NCI-H2107 treated with DMSO at 0.1 percent for 48 hours (cell line): Measurements from ENCODE around the gene TGFB1.
"Not testable (repeated sequence)": the region's sequence is repeated elsewhere in the genome, so short reads cannot be mapped to it uniquely, and the experiment has no call there.

Source experiments
- DNase-seq: peaks from one replicate; lab custom pipeline; 2025; ENCODE audit not compliant: unreplicated experiment; lab: John Stamatoyannopoulos, UW

Gene TGFB1

DNA sequence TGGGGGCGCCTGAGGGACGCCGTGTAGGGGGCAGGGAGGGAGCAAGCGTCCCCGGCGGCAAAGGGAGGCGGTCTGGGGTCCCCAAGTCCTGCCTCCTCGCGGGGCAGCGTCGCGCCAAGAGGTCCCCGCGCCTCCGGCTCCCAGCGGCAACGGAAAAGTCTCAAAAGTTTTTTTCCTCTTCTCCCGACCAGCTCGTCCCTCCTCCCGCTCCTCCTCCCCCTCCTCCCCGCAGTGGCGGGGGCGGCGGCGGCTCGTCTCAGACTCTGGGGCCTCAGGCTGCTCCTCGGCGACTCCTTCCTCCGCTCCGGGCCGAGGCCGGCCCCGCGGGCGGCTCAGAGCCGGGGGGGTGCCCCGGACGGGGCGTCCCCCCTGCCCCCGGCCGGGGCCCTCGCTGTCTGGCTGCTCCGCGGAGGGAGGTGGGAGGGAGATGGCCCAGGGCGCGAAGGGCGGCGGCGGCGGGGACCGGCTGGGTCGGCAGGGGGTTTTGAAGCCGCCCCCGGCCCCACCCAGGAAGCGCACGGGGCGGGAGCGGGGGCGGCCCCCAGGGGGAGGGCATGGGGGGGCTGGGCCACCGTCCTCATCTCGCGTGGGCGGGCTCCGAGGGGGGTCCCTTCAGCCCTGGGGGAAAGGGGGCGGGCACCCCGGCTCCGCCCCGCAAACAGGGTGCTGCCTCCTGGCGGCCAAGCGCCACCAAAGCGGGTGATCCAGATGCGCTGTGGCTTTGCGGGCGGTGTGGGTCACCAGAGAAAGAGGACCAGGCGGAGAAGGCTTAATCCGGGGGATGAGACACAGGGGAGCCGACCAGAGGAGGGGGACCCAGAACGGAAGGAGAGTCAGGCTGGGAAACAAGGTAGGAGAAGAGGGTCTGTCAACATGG lies at the start of gene TGFB1:
TGFB1 (minus strand) TSS at position 457 of the 877 bp plus-strand sequence. CDS start 878 bp downstream, outside the sequence.
- no peak for DNase-seq

DNA sequence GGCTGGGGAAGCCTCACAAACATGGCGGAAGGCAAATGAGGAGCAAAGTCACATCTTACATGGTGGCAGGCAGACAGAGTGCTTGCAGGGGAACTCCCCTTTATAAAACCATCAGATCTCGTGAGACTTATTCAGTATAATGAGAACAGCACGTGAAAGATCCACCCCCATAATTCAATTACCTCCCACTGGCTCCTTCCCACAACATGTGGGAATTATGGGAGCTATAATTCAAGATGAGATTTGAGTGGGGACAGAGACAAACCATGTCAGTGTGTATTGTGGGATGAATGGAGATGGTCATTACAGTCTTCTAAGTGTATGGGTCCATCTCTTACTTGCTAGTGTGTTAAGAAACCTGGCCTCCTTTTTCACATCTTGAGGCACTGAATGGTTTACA lies 48.3 kb upstream of the TGFB1 start:
- DNase-seq = no peak

DNA sequence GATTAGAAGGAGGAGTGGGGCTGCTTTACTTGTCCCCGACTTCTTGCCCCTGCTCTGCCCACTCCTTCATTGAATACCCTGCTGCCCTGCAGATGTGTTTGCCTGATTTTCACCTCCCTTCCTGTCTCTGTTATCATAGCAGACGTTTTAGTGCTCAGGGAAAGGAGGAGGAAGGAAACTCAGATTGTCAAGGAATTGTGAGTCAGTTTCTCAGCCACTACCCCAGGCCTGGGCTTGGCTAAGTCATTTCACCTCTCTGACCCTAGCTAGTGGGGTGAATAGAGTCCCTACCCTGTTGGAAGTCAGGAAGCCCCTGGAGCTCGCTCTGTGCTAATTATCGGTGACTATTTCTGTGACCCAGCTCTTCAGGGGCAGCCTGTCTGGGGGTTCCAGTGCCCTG lies 47.8 kb upstream of the TGFB1 start:
- DNase-seq = no peak

DNA sequence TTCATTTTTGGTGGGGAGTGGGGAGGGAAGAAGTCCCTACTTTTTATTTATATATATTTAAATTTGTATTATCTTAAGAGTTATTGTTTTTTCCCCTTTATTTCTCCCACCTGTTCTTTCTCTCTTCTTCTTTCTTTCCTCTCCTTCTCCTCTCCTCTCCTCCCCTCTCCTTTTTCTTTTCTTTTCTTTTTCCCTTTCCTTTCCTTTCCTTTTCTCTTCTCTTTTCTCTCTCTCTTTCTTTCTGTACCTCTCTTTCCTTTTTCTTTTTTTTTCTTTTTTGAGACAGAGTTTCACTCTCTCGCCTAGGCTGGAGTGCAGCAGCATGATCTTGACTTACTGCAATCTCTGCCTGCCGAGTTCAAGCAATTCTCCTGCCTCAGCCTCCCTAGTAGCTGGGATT lies 45.8 kb upstream of the TGFB1 start:
- DNase-seq = no peak

DNA sequence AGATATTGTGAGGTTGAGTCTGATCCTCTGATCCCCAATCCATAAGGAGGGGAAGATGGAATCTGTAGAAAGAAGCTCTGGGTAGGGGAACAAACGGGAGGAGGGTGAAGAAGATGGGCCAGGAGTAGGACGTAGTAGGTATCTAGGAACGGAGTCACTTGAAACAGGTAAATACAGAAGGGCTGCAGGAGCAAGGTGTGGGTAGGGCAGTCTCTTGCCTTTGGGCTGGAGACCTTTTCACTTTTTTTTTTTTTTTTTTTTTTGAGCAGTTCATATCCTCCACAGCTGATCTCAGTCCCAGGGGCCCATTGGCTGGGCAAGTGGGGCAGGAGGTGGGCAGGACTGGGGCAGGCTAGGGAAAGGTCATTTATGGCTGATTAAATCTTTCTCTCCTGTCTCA lies 45.4 kb upstream of the TGFB1 start:
- DNase-seq = no peak

DNA sequence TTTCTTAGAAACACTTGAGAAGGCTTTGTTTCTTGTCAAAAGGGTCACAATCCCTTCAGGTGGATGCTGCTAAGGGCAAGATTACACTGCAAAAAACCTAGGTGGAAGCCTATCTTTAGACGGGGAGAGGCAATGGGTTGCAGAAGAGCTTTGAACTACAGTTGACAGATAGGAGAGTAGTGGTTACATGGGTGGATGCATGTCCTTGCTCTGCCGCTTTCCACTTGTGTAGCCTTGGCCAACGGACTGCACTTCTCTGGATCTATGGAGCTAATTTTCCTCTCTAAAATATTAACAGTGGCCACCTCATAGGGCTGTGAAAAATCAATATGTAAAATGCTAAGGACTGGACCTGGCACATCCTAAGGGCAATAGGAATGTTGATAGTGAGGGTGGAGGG lies 44.9 kb upstream of the TGFB1 start:
- DNase-seq = no peak

DNA sequence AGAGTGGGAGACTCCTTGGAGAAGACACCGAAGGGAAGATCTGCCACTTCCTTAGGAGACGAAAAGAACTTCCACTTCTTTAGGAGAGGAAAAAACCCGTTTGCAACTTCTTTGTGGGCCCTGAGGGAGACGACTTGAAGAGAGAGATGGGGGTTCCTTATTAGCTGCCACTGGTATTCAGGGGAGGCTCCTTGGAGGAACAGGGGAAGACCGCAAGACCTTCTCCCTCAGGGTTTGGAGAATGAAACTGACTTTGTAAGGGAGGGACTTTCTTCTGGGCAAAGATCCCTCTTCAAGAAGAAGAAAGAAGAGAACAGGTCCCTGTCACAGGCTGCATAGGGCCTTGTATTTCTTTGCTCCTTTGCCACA lies 44.3 kb upstream of the TGFB1 start:
- no peak for DNase-seq

DNA sequence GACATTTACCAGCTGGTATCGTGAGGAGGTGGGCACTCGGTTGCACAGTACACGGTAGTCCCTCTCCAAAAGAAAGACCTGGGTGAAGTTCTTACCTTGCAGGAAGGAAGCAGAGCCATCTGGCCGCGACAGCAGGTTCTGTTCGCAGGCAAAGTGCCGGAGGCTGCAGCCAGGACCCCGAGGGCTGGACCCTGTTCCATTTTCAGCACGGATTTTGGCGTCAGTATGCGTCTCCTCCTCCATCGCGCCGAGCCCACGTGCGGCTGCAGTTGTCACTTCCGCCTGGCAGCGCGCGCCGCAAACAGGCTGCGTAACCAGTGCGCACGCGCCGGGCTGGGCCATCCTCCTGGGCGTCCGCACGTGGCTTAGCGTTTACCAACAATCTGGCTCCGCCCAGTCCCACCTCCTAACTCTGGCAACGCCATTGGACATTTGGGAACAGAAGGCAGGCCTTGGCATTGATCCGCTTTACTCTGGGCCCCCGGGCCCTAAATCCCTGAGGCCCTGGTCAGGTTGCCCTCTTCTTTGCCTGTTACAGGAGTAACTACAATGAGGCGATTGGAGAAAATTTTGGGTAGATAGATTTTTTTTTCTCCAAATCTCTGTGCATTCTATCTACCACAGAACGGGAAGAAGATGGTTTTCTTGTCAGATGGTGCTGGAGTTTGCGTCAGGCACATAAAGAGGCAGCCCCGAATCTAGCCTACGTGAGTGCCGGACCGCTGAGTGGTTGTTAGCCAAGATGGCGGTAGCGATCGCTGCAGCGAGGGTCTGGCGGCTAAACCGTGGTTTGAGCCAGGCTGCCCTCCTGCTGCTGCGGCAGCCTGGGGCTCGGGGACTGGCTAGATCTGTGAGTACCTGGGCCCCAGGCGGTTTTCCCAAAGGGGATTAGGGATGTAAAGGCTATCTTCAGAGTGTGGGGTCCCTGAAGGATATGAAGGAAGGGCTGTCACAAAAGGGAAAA lies 43.6 kb upstream of the TGFB1 start, which contains the start of the genes BCKDHA and EXOSC5:
BCKDHA (plus strand) TSS at position 733 of the 964 bp plus-strand sequence; CDS start at position 743, 10 bp downstream.
EXOSC5 (minus strand) TSS at position 274 of the 964 bp plus-strand sequence; CDS start at position 243, 31 bp downstream.
- peak; percentile 99 for DNase-seq

DNA sequence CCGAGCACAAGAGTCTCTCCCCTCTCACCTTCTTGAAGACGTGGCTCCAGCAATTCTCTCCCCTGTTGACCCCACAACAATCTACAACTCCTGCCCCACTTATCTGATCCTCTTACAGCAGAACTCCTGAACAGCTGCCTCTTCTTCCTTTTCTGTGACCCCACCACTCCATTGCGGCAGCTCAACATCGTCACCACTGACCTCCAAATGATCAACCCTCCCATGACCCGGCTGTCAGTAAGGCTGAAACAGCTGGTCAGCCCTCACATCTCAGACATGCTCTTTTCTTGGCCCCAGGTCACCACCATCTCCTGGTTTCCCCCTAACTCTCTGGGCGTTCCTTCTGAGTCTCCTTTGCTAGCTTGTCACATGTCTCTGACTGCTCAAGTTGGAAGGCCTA lies 41.6 kb upstream of the TGFB1 start:
- no peak for DNase-seq

DNA sequence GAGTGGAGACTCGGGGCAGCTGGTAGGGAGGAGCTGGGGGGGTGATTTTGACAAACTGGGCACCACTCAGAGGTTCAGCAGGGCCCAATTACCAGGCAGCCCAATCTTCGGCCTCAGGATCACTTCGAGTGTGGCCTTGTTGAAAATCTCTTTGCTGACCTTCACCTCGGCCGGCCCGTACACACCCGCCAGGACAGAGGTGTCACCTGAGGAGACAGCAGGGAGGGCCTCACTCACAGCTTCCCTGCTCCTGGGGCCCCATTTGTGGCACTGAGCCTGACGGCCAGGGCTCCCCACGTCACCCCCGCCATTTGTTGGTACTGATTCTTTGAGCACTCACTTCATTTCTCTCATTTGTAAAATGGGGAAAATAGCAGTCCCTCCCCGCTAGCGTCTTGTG lies 39.1 kb upstream of the TGFB1 start:
- DNase-seq = no peak

DNA sequence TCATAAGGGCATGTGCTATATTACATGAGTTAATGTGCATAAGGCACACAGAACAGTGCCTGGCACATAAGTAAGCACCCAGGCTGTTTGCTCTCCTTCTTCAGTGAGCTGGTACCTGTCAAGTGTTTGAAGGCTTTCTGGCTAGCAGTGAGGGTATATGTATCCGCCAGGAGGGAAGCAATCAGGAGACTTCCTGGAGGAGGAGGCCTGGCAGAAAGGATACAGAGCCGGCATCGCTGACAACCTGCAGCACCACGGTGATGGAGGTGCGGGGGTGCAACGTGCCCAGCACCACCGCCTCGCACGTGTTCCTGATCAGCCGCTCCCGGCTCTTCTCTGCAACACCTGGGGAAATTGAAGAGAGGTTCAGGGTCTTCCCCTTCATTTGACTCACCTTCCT lies 37.9 kb upstream of the TGFB1 start:
- no peak for DNase-seq

DNA sequence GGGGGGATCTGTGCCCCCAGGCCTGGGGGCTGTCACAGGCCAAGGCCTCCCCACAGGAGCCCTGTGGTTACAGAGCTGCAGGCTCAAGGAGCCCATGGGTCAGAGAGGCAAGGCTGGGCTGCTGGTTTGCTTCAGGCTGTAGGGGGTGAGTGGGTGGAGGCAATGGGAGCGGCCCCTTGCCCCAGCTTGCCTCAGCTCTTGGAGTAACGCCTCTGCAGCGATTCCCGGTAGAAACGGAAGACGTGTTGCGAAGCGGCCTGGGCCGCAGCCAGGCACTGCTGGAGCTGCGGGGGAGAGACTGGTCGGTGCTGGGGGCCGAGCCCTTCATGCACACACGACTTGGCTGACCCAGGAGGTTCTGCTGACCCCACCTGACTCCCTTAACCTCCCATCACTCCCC lies 32.7 kb upstream of the TGFB1 start:
- no peak for DNase-seq

DNA sequence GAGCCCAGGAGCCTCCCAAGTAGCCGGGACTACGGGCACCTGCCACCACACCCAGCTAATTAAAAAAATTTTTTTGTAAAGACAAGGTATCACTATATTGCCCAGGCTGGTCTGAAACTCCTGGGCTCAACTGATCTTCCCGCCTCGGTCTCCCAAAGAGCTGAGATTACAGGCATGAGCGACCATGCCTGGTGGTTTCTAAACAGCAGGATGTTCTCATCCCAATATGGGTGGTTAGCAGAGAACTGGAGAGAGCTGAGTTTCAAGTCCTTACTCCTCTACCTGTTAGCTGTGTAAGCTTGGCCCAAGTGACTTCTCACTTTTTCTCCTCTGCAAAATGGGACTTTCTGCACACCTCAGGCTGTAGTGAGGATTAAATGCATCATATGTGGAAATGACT lies 30.6 kb upstream of the TGFB1 start:
- DNase-seq = no peak

DNA sequence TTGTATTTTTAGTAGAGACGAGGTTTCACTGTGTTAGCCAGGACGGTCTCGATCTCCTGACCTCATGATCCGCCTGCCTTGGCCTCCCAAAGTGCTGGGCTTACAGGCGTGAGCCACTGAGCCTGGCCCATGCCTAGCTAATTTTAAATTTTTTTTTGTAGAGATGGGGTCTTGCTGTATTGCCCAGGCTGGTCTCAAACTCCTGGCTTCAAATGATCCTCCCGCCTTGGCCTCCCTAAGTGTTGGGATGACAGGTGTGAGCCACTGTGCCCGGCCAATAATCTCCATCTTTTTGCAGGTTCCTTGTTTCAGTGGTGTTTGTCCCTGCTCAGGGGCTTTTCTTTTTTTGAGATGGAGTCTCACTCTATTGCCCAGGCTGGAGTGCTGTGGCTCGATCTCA lies 27.8 kb upstream of the TGFB1 start:
- not testable (repeated sequence) for DNase-seq

DNA sequence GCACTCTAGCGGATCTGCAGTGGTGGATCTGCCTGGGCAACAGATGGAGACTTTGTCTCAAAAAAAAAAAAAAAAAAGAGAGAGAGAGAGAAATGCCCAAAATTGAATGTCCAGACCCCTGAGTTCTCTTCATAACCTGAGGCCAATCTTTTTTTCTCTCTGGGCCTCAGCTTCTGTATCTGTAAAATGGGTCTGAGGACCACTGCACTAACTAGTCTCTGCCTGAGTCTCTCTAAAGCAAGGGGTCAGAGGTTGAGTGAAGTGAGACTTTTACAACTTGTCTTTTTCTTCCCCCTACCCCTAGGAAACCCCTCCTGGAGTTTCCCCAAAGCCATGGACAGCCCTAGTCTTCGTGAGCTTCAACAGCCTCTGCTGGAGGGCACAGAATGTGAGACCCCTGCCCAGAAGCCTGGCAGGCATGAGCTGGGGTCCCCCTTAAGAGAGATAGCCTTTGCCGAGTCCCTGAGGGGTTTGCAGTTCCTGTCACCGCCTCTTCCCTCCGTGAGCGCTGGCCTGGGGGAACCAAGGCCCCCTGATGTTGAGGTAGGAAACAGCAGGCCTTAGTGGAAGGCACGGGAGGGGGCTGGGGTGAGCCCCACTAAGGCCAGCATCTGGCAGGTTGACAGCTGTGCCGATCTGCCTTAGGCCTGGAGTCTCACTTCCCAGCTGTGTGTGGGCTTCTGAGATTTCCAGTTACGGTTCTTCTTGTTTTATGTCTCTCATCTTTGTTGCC lies 24.4 kb upstream of the TGFB1 start:
- no peak for DNase-seq

DNA sequence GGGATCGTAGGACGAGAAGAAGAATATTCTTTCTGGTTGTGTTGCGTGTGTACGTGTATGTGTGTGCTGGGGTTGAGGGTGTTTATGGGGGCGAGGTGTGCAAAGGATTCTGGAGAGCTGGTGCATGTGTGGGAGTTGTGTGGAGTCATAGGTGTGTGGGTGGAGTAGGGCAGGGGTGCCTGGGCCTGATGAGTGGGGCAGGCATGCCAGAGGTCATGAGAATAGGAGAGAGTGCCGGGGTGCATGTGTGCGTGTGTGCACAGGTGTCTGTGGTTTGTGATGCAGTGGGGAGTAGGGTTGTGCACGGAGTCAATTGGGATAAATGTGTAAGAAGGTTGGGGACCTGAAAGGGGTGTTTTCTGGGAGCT lies 23.3 kb upstream of the TGFB1 start:
- DNase-seq = no peak

DNA sequence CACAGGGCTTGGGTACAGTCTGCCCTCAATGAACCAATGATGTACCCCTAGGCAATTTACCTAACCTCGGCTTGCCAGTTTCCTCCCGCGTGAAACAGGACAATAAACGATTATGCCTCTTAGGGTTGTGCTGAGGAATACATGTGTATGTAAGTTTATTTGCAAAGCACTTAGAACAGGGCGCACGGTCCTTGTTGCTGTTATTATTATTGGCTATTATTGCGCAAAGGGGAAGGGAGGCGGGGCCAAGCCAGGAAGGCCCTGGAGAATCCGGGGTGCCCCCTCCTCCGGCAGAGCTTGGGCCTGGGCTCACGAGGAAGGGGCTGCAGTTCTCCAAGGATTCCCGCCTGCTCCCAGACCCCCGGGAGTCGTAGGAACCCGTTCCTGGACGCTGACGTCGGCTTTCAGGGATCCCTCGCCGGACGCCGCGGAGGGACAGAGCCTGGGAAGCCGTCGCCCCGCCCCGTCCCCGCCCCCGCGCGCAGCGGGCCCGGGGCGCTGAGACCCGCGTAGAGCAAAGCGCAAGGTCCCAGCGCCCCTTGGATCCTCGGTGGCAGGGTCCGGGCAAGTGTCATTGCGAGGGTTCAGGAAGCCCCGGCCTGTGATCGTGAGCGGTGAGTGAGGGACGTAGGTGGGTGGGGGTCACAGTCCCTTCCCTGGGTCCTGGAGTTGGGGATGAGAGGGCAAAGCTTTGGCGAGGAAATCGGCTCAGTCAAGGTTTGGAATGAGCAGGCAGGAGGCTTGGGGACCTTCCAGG lies 22.7 kb upstream of the TGFB1 start, which contains the start of gene TMEM91:
TMEM91 (plus strand) TSS at position 293 of the 757 bp plus-strand sequence. CDS start 1,777 bp downstream, outside the sequence.
- no peak for DNase-seq

DNA sequence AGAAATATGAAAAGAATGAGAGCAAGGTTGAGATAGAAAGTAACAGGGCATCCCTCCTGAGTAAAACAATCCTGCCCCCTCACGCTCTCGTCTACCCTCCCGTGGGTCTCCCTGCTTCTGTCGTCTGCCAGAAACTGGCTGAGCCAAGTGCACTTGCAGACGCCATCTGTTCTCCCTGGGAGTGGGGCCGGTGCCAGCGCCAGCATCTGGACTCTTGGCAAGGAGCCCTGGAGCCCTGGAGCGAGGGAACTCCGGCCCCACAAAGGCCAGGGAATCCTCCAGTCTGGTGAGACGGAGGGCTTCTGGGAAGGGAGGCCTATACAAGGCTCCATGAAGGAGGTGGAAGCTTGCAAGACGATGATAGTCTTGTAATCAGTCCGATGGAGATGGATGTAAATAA lies 20.3 kb upstream of the TGFB1 start:
- DNase-seq = peak; percentile 71

DNA sequence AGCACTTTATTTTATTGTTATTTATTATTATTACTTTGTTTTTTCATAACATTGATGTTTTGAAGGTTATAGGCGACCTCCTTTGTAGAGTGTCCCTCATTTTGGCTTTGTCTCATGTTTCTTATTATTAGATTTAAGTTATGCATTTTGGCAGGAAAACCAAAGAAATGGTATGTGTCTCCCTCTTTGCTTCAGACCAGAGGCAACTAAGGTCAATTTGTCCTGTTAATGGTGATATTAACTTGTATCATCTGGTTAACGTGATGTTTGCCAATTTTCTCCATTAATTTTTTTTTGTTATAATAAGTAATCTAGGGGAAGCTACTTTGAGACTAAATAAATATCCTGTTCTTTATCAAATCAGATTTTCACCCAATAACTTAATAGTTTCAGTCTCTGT lies 18.8 kb upstream of the TGFB1 start:
- DNase-seq = no peak

DNA sequence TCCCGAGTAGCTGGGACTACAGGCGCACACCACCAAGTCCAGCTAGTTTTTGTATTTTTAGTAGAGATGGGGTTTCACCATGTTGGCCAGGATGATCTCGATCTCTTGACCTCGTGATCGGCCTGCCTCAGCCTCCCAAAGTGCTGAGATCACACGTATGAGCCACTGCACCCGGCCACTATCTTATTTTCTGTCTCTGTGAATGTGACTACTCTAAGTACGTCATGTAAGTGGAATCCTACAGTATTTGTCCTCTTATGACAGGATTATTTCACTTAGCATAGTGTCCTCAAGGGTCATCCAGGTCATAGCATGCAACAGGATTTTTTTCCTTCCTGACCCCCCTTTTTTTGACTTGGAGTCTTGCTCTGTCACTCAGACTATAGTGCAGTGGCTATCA lies 17.8 kb upstream of the TGFB1 start:
- no peak for DNase-seq
